GM21619 (cell line): ENCODE data around the gene BET1L.
"Not testable (repeated sequence)": the region's sequence is repeated elsewhere in the genome, so short reads cannot be mapped to it uniquely, and the experiment has no call there.

ENCODE experiments used
- ATAC-seq: cut with Tn5 transposase; IDR thresholded peaks from one replicate; pipeline ENCODE4 v1.9.1; 2021; ENCODE audit not compliant: unreplicated experiment

The BET1L gene

DNA sequence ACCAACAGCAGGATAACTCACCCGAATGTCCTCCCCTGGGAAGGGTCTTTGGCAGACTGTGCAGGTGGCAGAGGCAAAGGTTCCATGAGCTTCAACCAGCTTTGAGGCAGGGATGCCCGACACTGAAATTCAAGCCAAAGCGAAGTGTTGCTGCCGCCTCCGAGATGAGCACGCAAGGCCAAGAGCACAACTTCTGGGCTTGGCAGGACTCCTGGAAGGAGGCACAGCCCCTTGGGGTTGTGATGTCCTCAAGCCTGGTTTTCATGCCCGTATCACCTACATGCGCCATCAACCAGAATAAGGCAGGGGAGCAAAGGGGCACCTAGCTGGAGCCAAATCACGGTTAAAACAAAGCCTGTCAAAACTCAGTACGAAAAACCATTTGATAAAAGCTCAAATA, 23.2 kb upstream of the BET1L start:
- ATAC-seq: no peak

DNA sequence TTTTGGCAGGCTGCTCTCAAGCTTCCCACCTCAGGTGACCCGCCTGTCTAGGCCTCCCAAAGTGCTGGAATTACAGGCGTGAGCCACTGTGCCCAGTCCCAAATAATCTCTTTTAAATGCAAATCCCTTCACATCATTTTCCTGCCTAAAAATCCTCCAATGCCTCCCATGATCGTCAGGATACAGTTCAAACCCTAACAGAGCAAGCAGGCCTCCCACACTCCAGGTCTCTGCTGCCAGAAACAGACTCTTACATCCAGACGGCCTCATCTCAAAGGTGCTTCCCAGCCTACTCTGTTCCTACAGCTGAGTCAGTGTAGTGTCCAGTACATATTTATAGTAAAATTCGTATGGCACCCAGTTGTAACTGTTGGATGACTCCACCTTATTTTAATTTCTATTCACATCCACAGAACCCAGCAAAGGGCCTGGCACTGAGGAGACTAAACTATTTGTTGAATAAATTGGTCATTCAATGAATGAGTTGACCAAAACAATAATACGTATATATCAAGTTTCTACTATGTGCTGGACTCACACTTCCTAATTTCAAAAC, 20.7 kb upstream of the BET1L start:
- no peak for ATAC-seq

DNA sequence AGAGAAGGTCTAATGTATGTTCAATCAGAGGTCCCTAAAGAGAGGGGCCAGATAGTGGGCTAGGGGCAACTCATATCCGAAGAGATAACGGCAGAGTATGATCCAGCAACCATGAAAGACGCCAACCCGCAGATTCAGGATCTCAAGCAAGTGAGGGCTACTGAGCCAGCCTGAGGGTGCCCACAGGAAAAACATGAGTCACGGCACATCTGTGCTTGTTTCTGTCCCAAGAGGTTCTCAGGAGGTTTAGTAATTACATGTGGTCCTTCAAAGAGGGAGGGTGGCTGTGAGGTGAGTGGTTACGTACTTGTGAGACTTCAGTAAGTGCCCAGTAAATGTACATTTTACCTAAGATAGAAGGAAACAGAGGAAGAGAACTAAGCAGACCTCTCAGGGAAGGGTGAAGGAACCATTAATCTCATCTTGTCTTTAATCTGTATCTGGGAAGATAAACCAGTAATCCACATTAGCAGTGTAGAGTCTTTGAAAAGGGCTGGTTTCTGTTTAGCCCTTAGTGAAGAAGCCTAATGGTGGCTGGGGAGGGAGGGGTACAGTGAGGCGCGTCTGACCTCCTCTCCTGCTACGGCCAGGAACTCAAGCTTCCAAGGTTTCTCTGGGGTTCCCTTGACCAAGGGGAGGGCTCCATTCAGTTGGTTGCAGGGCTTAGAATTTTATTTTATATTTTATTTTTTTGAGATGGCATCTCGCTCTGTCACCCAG, 18.7 kb upstream of the BET1L start:
- no peak for ATAC-seq

DNA sequence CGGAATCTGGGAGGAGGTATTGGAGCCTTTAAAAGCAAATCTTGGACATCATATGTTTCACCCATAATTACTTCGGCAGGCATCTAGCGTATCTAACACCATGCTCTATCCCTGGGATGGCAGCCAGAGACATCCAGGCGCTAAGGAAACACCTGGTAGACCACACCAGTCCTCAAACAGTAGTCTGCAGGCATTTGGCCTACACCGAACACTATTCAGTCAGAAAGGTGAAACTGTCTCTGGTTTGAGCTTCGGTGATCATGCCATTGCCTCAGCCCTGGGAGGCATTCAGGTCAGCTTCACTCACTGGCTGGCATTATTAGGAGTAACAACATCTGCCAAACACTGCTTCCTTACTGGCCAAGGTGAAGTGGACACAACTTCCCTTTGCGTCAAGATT, 17.2 kb upstream of the BET1L start:
- no peak for ATAC-seq

DNA sequence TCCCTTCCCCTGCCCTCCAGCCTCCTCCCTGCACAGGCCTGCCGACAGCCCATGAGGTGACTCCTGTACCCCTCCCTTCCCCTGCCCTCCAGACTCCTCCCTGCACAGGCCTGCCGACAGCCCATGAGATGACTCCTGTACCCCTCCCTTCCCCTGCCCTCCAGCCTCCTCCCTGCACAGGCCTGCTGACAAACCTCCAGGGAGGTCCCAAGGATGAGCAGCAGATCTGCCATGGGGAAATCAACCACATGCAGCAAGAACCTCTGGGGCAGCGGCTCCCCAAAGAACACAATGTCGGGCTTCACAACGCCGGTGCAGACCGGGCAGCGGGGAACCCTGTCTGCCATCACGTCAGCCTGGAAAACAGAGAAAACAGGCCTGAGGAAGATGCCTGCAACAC, 16.7 kb upstream of the BET1L start:
- ATAC-seq: no peak

DNA sequence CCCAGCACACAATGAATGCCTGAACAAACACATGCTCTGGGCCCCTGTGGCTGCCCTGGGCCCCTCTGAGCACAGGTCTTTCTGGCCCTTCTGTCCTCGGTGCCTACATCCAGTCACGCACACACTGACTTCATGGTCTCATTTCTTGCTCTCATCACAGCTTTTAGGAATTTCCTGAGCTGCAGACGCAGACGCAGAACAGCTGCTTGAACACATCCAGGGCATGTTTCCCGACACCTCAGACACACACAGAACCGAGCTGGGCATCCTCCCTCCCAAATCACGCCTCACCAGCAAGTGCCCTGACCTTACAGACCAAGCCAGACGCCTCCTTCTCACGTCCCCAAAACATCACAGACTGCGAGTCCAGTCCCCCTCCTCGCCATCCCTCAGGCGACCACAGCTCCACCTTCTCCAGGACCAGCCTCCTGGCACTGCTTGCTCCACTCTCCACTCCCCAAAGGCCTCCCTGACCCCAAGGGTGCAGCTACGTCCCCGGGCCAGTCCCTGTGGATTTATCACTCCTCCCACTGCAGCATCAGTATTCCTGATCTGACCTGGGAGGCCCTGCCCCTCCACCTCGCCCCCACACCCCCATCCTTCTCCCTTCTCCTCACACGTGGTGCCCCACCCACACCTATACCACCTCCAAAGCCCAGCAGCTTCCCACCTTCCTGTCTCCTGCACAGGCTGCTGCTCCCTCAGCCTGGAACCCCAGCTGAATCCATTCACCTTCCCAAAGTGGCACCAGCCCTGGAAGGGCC, 16.0 kb upstream of the BET1L start:
- no peak for ATAC-seq

DNA sequence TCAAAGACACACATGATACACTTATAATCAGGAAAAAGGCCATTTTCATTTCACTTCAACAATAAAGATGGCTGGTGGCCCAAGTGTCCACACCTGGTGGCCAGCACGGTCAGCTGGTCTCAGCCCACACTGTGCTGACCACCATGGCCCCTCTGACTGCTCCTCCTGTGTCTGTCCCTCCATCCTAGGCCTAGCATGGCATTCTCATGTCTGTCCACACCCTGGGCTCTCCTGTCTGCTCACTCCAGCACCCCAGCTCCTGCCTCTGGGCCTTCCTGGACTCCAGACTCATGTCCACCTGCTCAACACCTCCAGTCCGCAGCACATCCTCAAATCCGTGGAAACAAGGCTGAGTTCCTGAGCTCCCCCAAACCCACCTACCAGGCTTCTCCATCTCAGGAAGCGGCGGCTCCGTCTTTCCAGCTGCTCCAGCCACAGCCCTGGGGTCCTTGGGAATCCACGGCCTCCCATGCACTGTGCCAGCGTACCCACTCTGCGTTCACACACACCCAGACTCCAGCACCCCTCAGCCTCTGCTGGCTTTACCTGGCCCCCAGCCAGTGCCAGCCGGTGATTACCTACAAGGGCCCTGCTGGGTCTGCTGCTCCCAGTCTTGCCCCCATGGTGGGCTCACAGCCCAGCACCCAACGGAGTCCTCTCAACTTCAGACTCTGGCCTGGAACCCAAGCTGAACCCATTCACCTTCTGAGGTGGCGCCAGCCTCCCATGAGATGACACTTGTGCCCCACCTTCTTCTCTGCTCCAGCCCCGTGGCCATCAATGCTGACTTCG, 15.0 kb upstream of the BET1L start:
- no peak for ATAC-seq

DNA sequence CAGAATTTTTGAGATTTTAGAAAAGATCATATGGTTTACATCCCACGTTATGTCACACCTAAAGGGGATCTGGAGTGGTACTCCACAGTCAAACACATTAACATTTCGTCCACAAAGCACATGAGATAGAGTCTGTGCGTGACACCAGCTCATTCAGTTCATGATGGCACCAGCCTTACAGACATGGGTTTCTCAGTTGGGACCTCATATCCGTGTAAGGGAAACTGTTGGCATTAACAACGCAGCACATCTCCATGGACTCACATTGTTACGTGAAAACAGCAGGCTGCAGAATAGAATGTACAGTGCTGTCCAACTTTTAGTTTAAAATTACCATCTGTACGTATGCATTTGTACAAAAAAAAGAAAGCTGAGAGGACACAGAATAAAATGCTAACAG, 14.3 kb upstream of the BET1L start:
- ATAC-seq: no peak

DNA sequence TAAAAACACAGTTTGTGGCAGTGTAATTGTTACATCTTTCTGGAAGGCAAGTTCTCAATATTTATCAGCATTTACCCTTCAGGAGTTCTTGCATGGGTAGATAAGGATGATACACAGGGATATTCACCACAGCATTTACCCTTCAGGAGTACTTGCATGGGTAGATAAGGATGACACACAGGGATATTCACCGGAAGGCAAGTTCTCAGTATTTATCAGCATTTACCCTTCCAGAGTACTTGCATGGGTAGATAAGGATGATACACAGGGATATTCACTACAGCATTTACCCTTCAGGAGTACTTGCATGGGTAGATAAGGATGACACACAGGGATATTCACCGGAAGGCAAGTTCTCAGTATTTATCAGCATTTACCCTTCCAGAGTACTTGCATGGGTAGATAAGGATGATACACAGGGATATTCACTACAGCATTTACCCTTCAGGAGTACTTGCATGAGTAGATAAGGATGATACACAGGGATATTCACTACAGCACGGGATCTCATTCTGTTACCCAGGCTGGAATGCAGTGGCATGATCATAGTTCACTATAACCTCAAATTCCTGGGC, 13.5 kb upstream of the BET1L start:
- ATAC-seq: not testable (repeated sequence)

DNA sequence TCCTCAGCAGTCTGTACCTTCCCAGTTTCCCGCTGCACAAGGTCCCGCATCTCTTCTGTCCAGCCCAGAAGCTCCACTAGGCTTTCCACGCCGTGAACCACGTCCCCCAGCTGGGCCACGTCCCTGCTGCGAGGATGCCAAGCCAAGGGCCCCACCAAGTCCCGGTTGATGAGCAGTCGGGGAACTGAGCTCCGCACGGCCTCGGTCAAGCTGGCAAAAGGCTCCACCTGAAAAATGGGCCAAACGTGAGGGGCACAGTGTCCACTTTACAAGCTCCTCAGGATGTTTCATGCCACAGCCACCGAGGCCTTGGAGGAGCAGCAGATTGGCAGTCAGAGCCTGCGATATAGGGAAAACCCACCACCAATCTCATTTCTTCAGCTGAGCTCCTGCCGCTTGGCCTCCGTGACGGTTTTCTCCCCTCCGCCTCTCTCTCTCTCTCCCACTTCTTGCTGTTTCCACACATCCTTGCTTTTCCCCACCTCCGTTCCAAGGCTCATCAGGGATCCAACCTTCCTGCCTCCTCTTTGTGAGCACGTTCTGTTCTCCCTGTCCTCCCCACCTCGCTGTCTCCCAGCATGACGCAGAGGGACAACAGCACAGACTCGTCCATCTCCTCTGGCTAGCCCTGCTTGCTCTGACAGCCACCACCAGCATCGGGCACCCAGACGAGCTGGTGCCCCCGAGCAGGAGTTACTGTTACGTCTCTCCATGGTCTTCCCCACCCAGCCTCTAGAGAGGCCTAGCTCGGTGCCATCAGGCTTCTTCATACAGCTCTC, 11.8 kb upstream of the BET1L start:
- no peak for ATAC-seq

DNA sequence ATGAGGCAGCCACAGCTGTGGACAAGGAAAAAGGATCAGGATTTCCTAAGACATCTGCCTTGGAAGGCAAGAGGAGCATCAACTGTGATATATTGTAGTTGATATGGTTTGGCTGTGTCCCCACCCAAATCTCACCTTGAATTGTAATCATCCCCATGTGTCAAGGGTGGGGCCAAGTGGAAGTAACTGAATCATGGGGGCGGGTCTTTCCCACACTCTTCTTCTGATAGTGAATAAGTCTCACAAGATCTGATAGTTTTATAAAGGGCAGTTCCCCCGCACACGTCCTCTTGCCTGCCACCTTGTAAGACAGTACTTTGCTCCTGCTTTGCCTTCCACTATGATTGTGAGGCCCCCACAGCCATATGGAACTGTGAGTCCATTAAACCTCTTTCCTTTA, 10.5 kb upstream of the BET1L start:
- ATAC-seq: no peak

DNA sequence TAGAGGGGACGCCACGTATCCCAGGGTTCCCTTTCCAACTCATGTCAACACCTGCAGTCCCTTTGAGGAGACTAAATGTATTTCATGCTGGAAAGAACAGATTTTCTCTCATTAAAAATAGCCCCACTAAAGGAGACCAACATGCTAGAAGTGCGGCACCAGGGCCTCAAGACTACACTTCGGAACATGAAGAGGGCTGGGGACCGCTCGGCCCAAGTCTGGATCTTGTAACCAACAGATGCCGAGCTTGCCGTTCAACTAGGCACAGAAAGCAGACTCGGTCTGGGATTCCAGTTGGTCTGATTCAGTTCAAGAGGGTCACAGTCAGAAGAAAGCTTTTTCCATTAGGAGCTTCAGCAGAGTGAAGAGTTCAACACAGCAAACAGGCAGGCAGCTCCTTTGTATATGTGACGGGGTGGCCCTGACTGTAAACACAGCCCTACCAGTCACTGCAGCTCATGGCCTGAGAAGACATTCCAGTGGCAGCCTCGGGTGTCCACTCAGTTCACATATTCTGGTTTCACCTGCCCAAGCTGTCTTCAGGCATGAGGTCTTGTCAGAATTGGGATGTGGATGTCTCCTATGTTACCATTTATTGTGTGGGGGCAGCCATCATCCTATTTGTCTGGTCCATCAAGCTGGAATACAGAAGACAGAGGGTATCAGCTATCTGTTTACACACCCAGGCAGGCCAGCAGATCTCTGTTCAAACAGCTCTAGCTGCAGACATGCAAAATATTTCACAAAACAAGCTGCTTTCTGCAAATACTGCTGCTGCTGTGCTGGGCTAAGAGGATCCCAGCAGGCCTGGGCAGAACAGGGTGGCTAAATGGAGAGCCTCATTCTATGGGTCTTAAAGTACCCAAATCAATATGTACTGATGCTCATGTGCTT, 9.1 kb upstream of the BET1L start:
- ATAC-seq: no peak

DNA sequence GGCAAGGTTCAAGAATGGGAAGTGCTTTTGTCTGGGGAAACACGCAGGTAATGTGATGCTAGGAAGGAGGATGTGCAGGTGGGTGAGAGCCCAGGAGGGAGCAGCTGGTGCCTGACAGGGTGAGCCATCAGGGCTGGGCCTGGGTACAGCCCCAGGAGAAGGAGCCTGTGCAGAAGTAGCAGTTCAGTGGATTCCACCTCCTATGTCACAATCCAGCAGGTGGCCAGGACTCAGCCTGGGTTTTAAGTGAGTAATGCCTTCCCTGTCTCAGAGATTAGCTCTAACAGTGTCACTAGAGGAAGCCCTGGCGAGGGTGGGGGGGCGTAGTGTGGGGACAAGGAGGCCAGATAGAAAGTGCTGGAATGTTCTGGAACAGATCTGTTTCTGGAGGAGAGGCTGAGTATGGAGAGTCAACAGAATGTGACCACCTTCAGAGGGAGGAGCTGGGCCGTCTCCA, 8.4 kb upstream of the BET1L start:
- no peak for ATAC-seq

DNA sequence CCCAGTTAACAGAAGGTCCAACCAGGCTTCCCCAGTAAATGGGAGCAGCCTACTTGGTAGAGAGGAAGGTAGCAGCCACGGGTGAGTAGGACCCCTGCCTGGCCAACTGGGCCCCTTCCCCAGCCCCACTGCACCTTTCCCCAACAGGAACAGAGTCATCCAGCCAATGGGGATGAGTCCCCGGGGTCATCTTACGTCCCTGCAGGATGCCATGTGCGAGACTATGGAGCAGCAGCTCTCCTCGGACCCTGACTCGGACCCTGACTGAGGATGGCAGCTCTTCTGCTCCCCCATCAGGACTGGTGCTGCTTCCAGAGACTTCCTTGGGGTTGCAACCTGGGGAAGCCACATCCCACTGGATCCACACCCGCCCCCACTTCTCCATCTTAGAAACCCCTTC, 6.9 kb upstream of the BET1L start:
- no peak for ATAC-seq

DNA sequence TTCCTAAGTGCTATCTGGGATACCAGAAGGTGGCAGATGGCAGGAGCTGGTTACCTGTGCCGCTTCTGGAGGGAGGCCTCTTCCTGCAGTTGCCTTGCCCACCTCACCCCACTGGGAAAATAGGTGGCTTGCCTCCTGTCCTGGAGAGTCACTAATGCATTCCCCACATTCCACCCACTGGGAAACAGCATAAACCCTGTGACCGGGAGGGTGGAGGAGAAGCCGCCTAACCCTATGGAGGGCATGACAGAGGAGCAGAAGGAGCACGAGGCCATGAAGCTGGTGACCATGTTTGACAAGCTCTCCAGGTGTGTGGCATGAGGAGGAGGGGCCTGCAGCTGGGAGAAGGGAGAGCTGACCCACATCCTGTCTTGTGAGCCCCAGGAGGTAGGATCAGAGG, 5.9 kb upstream of the BET1L start:
- ATAC-seq: no peak

DNA sequence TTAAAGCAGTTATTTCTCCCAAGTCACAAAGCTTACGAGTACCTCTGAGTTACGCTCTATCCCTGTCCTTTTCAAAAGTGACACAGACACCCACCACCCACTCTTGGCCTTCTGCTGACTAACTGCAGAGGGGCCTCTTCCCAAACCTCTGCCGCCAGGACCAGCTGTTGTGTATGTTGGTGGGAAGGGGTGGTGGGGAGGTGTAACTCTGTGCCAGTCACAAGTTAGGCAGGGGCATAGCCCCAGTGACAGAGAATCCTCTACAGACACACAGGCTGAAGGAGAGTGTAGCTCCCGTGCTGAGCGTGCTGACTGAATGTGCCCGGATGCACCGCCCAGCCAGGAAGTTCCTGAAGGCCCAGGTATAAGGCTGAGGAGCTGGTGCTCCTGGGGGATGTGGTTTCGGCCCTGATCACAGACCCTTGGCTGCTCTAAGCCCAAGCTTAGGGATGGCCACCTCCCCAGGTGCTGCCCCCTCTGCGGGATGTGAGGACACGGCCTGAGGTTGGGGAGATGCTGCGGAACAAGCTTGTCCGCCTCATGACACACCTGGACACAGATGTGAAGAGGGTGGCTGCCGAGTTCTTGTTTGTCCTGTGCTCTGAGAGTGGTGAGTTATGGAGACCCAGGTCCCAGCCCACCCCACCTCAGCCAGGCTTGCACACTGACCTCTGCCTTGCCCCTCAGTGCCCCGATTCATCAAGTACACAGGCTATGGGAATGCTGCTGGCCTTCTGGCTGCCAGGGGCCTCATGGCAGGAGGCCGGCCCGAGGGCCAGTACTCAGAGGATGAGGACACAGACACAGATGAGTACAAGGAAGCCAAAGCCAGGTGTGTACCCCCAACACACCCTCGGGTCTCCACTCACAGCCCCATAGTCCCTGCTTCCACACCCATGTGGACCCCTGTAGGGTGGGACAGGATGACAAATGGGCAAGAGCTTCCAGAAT, 5.2 kb upstream of the BET1L start:
- ATAC-seq: no peak

DNA sequence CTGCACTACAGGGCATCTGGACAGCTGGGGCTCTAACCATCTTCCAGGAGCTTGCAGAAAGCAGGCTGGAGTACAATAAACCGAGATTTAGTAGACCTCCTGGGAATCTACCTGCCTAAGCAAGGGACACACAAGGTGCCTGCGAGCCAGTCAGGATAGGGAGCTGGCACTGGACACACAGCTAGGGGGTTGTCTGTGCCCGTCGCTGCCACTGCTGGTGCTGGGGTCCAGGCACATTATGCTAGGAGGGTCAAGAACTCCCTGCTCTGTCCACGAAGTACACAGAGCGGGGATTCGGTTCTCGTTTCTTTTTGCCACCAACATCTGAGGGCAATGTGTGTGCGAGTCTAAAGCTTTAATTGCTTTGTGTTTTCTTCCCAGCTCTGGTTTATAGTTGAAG, 4.5 kb upstream of the BET1L start:
- no peak for ATAC-seq

DNA sequence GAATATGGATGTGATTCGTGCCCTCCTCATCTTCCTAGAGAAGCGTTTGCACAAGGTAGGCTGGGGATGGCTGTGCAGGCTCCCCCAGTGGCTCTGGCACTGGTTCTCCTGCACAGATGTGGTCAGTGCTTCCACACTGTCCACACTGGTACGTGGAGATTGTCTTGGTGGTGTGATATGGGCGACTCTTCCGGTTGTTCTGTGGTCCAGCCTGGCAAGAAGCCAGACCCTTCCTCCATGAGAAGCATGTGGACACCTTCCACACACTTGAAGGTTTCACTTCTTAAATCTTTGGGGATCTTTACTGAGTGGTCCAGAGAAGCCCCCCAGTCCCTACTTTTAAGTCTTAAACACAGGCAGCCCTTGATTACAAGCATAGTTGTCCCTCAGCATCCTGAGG, 4.1 kb upstream of the BET1L start:
- no peak for ATAC-seq
